NCI-H510A treated with DMSO at 0.1 percent for 48 hours (cell line): Measurements from ENCODE around the gene GNG13.
"Not testable (repeated sequence)": the region's sequence is repeated elsewhere in the genome, so short reads cannot be mapped to it uniquely, and the experiment has no call there.

ENCODE experiments used
- DNase-seq: peaks from one replicate; lab custom pipeline; 2025; lab: John Stamatoyannopoulos, UW

The GNG13 gene

DNA sequence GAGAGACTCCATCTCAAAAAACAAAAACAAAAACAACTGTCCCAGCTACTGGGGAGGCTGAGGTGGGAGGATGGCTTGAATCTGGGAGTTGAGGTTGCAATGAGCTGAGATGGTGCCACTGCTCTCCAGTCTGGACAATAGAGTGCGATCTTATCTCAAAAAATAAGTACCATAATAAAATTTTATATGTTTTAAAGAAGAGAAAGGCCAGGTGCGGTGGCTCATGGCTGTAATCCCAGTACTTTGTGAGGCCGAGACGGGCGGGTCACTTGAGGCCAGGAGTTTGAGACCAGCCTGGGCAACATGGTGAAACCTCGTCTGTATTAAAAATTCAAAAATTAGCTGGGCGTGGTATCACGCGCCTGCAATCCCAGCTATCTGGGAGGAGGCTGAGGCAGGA lies 23.7 kb downstream of the GNG13 start:
- no peak for DNase-seq

GRCh38 chr16:776298-776697 lies 24.2 kb downstream of the GNG13 start:
- not testable (repeated sequence) for DNase-seq

DNA sequence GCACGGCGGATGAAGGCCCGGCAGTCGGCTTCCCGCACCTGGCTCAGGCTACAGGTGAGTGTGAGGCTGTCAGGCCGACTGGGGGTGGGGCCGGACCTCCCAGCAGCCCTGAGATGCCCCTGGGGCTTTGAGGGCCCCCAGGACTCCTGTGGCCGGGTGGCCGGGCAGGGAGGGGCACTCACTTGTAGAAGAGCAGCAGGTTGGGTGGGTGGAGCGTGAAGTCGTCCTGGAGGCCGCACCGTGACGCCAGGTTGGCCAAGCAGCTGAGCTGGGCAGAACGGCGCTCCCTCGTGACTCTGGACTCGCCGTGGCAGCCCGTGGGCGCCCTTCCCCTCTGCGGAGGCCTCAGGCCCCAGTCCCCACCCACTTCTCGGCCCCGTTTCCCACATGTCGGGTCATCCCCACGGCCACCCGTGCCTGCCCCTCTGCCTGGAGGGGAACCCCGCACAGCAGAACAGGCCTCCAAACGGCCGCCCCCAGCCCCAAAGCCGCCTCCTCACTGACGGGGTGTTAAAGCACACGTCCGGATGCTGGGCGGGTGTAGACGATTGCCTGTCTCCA lies 25.2 kb downstream of the GNG13 start:
- DNase-seq, result no peak

- DNase-seq, result no peak
These were observed 26.2 kb downstream of the GNG13 start for GRCh38 chr16:774086-775001.

DNA sequence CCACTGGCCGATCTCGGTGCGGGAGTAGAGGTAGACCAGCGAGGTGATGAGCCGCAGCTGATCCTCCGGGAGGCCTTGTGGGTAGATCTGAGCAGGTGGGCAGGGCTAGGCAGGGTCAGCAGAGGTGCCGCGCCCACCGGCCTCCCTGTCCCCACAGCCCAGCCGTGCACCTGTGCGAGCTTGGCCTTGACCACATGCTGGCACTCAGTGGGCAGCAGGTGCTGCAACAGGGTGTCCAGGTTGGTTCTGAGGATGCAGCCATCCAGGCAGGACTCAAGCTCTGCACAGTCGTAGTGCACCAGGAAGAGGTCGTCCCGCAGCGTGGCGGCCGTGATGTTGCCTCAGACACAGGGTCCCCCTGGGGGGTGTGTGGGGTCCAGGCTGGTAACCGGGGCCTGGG lies 27.6 kb downstream of the GNG13 start:
- DNase-seq, result no peak

GRCh38 chr16:770411-770810 lies 30.1 kb downstream of the GNG13 start:
- no peak for DNase-seq

DNA sequence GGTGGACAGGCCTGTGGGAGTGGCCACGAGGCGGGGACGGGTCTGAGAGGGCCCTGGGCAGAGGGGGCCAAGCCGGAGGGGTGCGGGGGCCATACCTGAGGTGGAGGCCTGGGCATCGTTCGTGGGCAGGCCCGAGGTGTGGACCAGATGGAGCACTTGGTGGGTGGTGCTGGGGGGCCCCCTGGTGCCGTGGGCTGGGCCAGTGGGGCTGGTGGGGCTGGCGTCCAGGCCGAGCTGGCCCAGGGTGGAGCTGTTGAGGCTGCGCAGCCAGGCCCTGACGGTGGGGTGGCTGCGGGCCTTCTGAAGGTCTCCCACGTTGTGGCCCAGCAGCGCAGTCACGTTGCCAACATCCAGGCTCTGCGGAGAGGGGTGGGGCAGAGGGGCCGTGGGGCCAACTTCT lies 30.6 kb downstream of the GNG13 start:
- DNase-seq, result no peak

GRCh38 chr16:769184-769784 lies 31.2 kb downstream of the GNG13 start:
- DNase-seq, result no peak

- DNase-seq, result no peak
These were observed 32.1 kb downstream of the GNG13 start for GRCh38 chr16:768428-768827.

DNA sequence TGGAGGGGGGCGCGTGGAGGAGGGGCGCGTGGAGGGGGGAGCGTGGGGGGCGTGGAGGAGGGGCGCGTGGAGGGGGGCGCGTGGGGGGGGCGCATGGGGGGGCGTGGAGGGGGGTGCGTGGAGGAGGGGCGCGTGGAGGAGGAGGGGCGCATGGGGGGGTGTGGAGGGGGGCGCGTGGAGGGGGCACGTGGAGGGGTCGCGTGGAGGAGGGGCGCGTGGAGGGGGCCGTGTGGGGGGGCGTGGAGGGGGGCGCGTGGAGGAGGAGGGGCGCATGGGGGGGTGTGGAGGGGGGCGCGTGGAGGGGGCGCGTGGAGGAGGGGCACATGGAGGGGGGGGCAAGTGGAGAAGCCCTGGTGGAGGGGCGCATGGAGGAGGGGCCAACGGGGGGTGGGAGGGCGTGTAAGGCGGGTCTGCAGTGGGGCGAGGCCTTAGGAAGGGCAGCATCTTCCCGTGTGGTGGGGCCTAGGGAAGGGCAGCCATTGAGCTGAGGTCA lies 32.7 kb downstream of the GNG13 start:
- DNase-seq, result no peak

DNA sequence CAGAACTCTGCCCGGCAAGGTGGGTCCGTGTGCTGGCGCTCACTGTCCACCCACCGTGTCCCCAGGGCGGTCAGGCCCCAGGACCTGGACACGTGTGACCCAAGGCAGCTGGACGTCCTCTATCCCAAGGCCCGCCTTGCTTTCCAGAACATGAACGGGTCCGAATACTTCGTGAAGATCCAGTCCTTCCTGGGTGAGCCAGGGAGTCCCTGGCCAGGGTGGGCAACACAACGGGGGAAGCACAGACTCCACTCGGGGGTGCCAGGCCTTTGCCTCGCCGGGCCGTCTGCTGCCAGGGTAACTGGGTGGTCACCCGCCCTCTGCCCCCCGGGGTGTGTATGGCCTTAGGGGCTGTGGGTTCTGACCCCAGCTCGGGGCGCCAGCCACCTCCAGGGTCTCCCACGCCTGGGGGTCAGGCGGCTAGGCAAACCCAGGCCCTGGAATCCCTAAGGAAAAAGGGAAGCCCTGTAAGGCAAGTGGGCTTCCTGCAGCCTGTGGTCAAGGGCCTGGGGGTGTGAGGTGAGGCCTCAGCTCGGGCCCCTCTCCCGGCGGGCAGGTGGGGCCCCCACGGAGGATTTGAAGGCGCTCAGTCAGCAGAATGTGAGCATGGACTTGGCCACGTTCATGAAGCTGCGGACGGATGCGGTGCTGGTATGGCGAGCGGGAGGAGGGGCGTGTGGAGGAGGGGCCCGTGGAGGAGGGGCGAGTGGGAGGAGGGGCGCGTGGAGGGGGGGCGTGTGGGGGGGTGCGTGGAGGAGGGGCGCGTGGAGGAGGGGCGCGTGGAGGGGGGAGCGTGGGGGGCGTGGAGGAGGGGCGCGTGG lies 33.5 kb downstream of the GNG13 start:
- no peak for DNase-seq

- no peak for DNase-seq
These were observed 34.3 kb downstream of the GNG13 start for GRCh38 chr16:766008-766819.

- DNase-seq, result no peak
These were observed 35.1 kb downstream of the GNG13 start for GRCh38 chr16:765488-765865.

DNA sequence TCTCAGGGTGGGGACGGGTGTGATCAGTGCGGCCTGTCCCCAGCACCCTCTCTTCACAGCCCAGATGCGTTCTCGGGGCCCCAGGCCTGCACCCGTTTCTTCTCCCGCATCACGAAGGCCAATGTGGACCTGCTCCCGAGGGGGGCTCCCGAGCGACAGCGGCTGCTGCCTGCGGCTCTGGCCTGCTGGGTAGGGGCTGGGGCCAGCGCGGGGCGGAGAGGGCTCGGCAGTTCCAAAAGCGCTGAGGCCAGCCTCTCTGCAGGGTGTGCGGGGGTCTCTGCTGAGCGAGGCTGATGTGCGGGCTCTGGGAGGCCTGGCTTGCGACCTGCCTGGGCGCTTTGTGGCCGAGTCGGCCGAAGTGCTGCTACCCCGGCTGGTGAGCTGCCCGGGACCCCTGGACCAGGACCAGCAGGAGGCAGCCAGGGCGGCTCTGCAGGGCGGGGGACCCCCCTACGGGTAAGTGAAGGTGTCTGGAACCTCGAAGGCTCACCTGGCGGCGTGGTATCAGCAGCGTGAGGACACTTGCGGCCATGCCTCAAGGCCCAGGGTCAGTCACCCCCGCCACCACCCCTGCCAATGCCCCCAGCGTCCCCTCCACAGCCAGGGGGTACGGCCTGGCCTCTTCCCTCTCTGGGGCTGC lies 35.6 kb downstream of the GNG13 start:
- DNase-seq, result no peak

DNA sequence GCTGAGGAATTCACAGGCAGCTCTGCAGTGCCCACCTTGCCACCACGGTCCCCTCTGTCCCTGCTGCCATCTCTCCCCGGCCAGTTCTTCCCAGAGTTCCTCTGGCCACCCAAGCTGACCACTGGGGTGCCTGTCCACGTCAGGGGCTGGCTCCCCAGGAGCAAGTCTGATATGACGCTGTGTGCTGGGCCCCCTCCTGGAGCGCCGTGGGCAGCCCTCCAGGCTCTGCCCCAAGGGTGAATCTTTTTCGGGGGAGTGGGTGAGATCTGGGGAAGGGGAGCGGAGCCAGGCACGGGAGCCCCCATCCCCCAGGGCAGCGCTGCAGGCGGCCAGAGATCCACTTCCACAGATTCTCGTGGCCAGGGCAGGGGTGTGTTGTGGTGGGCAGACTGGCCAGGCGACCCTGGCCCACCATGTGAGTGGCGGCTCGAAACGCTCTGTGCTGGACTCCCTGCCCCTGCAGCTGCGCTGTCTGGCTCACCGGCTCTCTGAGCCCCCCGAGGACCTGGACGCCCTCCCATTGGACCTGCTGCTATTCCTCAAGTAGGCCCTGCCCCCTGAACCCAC lies 36.3 kb downstream of the GNG13 start:
- DNase-seq, result no peak

DNA sequence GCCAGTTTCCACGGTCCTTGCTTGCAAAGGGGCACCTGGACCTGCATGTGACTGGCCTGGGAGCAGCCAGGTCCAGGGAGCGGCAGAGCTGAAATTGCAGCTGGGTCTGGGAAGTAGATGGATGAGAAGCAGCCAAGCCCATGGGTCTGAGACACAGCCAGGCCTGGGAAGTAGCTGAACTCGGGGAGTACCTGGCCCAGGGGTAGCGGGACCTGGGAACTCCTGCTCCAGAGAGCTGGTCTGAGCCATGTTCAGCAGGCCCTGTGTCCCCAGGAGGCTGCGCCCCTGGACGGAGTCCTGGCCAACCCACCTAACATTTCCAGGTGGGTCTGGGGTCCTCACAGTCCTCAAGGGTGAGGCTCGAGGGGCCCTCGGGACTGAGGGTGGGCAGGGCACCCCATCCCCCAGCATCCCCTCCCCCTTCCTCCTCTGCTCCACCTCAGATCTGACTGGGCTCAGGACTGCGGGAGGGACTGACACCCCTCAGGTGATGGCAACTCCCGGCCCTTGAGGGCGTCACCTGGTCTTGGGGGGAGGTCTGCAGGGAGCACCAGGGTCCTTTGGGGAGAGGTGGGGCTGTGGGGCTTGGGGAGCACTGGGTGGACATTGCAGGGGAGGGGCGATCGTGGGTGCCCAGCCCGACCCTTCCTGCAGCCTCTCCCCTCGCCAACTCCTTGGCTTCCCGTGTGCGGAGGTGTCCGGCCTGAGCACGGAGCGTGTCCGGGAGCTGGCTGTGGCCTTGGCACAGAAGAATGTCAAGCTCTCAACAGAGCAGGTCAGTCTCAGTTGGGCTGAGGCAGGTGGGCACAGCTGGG lies 37.0 kb downstream of the GNG13 start:
- DNase-seq, result no peak

- DNase-seq, result no peak
These were observed 37.8 kb downstream of the GNG13 start for GRCh38 chr16:762595-763268.

GRCh38 chr16:761625-762513 lies 38.7 kb downstream of the GNG13 start:
- no peak for DNase-seq
